ENCODE results near the gene WDR74. TPM values are rescaled to one million over a fixed set of nuclear protein-coding genes. Genes with fewer than 3 reads are reported as not detected.

Gene WDR74
- total and polyA plus RNA-seq, 9 of the 15 experiments (the other 6 are each of a cell fraction or from before 2014, with no cell fraction given) = 32.7 to 210 (median 114) TPM

DNA sequence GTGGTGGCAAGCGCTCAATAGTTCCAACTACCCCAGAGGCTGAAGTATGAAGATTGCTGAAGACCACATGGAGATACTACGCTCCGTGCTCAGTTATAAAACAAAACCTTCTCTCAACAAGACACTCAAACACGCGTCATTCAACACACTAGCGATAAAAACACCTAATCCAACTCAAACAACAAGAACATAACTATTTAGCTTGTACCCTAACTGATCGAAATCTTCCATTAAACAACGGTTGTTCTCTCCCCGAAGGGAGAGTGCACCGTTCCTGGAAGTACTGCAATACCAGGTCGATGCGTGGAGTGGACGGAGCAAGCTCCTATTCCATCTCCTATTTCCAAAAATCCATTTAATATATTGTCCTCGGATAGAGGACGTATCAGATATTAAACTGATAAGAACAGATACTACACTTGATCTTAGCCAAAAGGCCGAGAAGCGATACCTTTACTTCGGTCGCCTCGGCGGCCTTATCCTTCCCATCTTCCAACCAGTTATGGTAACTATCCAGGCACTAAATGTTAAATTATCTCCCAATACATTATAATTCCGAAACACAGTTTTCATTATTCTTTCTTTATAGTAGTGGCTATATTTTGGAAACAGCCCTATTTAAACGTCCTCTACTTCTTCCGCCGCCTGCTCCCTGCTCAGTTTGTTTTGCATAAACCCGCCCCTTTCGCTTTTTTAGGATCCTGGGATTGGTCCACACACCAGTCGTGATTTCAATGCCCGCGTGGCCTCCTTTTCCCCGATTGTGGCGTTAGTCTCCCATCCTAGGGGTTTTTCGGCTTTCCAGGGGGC is 2.2 kb upstream of the WDR74 start (continued):
- TF ChIP-seq CSDE1 (IDR thresholded peaks at IDR 0.05) (peak in 1 of 2 experiments; percentile 100; a peak in 2 of 4 replicates), ZKSCAN8 (CRISPR knock-in tag; IDR thresholded peaks at IDR 0.05) (peak; percentile 77; the same call in 1 of the 2 replicates), ASH1L (IDR thresholded peaks at IDR 0.05; ENCODE audit: borderline replicate concordance, low read depth, partially characterized antibody) (peak; percentile 91), SREBF2 (CRISPR knock-in tag; IDR thresholded peaks at IDR 0.05) (0 out of 2 replicates have a peak, but pooled peaks have one; percentile 62), RBFOX2 (IDR thresholded peaks at IDR 0.05; ENCODE audit: low read depth, low read length) (peak; percentile 91), HNRNPUL1 (IDR thresholded peaks at IDR 0.05; ENCODE audit: low read length) (peak; percentile 92; the same call in 1 of the 2 replicates), CEBPB (tag; IDR thresholded peaks at IDR 0.05) (no peak), PHF20 (IDR thresholded peaks at IDR 0.05; ENCODE audit: partially characterized antibody) (peak; percentile 90), ZNF217 (CRISPR knock-in tag; IDR thresholded peaks at IDR 0.05) (peak; percentile 89; the same call in 1 of the 2 replicates), ZNF324 (CRISPR knock-in tag; IDR thresholded peaks at IDR 0.05) (peak; percentile 89), ZNF224 (CRISPR knock-in tag; IDR thresholded peaks at IDR 0.05) (no peak), SRSF3 (IDR thresholded peaks at IDR 0.05; ENCODE audit: insufficient read depth, low read length) (no peak), SOX6 (IDR thresholded peaks at IDR 0.05) (peak; percentile 97), EWSR1 (IDR thresholded peaks at IDR 0.05; ENCODE audit: borderline replicate concordance, low read depth, partially characterized antibody) (peak; percentile 100), ZNF668 (CRISPR knock-in tag; IDR thresholded peaks at IDR 0.05) (peak; percentile 89)
- TF ChIP-seq, protein P1, sequence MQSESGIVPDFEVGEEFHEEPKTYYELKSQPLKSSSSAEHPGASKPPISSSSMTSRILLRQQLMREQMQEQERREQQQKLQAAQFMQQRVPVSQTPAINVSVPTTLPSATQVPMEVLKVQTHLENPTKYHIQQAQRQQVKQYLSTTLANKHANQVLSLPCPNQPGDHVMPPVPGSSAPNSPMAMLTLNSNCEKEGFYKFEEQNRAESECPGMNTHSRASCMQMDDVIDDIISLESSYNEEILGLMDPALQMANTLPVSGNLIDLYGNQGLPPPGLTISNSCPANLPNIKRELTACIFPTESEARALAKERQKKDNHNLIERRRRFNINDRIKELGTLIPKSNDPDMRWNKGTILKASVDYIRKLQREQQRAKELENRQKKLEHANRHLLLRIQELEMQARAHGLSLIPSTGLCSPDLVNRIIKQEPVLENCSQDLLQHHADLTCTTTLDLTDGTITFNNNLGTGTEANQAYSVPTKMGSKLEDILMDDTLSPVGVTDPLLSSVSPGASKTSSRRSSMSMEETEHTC (IDR thresholded peaks at IDR 0.05) = 0 out of 2 replicates have a peak, but pooled peaks have one; percentile 66
- TF ChIP-seq, protein P2, sequence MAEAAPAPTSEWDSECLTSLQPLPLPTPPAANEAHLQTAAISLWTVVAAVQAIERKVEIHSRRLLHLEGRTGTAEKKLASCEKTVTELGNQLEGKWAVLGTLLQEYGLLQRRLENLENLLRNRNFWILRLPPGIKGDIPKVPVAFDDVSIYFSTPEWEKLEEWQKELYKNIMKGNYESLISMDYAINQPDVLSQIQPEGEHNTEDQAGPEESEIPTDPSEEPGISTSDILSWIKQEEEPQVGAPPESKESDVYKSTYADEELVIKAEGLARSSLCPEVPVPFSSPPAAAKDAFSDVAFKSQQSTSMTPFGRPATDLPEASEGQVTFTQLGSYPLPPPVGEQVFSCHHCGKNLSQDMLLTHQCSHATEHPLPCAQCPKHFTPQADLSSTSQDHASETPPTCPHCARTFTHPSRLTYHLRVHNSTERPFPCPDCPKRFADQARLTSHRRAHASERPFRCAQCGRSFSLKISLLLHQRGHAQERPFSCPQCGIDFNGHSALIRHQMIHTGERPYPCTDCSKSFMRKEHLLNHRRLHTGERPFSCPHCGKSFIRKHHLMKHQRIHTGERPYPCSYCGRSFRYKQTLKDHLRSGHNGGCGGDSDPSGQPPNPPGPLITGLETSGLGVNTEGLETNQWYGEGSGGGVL (CRISPR knock-in tag; IDR thresholded peaks at IDR 0.05) = peak; percentile 71; the same call in 1 of the 2 replicates
- TF ChIP-seq, protein P3, sequence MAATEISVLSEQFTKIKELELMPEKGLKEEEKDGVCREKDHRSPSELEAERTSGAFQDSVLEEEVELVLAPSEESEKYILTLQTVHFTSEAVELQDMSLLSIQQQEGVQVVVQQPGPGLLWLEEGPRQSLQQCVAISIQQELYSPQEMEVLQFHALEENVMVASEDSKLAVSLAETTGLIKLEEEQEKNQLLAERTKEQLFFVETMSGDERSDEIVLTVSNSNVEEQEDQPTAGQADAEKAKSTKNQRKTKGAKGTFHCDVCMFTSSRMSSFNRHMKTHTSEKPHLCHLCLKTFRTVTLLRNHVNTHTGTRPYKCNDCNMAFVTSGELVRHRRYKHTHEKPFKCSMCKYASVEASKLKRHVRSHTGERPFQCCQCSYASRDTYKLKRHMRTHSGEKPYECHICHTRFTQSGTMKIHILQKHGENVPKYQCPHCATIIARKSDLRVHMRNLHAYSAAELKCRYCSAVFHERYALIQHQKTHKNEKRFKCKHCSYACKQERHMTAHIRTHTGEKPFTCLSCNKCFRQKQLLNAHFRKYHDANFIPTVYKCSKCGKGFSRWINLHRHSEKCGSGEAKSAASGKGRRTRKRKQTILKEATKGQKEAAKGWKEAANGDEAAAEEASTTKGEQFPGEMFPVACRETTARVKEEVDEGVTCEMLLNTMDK (IDR thresholded peaks at IDR 0.05; ENCODE audit: borderline replicate concordance, insufficient read depth, low read depth, low read length, poor library complexity, severe bottlenecking) = no peak
- TF ChIP-seq, protein P4, sequence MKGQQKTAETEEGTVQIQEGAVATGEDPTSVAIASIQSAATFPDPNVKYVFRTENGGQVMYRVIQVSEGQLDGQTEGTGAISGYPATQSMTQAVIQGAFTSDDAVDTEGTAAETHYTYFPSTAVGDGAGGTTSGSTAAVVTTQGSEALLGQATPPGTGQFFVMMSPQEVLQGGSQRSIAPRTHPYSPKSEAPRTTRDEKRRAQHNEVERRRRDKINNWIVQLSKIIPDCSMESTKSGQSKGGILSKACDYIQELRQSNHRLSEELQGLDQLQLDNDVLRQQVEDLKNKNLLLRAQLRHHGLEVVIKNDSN (CRISPR knock-in tag; IDR thresholded peaks at IDR 0.05) = no peak

All from K562 (cell line).